ENCODE measurements around the gene EWSR1.
"Not testable (repeated sequence)": the region's sequence is repeated elsewhere in the genome, so short reads cannot be mapped to it uniquely, and the experiment has no call there.

The EWSR1 gene

GRCh38 chr22:29247891-29248290 is 20.2 kb upstream of the EWSR1 start:
- not testable (repeated sequence) for DNase-seq

DNA sequence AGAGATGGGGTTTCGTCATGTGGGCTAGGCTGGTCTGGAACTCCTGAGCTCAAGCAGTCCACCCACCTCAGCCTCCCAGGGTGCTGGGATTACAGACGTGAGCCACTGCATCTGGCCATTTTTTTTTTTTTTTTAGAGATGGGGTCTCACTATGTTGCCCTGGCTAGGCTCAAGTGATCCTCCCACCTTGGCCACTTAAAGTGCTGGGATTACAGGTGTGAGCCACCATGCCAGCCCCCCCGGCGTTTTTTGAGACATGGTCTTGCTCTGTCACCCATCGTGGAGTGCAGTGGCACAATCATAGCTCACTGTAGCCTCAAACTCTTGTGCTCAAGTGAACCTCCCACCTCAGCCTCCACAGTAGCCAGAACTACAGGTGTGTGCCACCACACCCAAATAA is 16.8 kb upstream of the EWSR1 start:
- no peak for DNase-seq

DNA sequence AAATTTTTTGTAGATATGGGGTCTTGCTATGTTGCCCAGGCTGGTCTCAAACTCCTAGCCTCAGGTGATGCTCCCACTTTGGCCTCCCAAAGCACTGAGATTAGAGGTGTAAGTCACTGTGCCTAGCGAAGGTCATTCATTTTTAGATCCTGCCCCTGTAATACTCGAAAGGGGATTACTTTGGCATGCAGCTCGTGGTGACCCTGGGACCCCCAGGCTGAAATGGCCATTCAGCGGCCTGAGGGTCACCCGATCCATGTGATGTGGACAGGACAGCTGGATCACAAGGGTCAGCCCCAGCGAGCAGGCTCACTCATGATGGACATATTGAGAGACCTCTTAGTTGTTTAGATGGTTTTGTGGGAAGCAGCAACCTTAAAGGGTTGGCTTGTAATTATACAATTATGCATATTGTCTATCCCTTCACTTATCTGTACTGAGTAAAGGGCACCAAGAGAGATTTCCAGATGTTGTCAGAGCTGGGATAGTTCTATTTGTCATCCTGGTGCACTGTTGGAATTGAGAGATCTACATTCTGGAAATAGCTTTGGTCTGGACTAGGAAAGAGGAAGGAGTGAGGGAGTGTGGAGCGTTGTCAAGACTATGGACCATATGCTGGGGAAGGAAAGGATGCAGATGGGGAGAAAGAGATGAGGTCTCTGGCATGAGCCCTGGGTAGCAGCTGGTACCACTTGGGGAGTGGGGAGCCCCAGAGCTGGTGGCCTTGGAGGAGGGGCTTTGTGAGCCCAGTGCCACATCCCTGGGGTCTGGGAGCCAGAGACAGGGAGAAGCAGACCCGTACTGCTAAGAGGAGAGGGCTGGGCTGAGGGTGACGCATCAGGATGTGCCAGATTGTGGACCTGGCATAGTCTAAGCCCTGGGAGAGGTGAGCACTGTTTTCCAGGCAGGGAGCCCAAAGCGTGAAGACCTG is 15.8 kb upstream of the EWSR1 start:
- DNase-seq = no peak

- DNase-seq = no peak
Observed at GRCh38 chr22:29253561-29254285, 14.3 kb upstream of the EWSR1 start.

DNA sequence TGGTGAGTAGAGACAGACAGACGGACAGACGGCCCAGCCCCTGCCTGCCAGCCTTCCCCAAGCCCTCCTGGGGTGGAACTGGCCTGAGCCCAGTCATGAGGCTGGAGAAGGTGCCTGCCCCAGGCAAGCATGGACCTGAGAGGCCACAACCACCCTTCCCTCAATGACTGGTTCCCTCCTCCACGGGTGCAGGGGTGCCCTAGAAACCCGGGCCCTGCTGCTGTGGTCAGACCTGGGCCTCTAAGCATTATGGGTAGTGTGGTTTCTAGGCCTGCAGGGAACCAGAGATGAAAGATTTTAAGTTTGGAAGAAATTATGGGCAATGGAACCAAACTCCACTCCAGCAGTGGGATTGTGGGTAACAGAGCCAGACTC is 13.8 kb upstream of the EWSR1 start:
- DNase-seq = no peak

DNA sequence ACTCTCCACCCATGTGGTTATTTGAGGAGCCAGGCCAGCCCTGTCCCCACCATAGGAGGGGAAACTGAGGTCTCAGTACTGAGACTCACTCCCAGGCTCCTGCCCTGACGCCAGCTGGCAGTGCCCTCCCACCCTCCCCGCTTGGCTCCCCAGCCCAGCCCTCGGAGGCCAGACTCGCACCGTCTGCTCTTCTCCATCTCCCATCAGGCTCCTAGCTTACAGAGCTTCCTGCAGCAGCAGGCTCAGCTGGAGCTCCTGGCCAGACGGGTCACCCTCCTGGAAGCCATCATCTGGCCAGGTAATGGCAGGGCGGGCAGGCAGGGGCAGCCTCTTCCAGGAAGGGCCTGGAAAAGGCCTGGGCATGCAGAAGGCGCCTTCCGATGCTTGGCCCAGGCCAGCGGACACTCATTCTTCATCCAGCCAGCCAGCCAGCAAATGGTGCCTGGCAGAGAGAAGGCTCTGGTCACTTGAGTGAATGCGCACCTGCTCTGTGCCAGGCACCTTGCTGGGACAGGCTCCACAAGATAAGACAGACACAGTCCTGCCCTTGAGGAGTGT is 12.9 kb upstream of the EWSR1 start:
- DNase-seq = no peak

- no peak for DNase-seq
Observed at GRCh38 chr22:29256606-29257325, 11.3 kb upstream of the EWSR1 start.

DNA sequence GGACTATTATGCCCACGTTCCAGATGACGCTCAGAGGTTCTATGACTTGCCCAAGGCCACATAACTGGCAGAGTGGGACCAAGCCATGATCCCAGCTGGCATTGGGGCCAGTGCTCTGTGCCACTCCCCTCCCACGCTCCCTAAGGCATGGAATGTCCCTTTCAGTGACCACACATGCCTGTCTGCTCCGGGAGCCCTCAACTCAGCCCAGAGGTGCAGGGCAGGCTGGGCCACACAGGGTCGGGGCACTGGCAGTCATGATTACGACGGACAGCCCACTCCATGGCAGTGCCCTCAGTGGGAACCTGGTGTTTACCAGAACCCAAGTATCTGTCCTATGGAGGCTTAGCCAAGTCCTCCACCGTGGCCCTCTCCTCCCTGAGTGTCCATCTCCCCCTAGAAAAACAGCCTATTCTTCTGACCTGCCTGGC is 10.3 kb upstream of the EWSR1 start:
- DNase-seq = no peak

DNA sequence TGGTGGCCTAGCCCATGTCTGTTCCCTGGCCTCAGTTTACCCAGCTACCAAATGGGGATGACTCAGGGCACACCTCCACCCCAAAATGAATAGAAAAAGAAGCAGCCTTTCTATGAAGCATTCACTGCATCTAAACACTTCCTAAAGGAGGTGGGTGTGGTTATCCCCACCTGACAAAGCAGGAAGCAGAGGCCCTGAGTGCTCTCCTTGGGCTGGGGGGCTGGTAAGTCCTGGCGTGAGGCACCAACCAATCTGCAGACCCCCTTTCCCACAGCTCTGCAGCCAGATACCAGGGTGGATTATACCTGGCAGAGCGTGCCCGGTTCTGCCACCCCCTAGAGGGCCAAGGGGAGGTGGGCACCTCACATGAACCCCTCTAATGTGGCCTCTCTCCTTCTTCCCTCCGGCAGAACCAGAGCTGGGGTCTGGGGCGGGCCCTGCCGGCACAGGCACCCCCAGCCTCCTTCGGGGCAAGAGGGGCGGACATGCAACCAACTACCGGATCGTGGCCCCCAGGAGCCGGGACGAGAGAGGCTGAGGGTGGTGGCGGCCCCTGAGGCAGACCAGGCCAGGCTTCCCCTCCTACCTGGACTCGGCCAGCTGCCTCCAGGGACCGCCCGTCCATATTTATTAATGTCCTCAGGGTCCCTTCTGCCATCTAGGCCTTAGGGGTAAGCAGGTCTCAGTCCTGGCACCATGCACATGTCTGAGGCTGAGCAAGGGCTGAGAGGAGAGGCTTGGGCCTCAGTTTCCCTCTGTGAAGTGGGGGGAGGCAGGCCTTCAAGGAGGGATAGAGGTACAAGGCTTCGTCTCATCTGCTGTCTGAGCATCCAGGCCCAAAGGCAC is 9.4 kb upstream of the EWSR1 start:
- no peak for DNase-seq

- no peak for DNase-seq
Observed at GRCh38 chr22:29259253-29259899, 8.7 kb upstream of the EWSR1 start.

DNA sequence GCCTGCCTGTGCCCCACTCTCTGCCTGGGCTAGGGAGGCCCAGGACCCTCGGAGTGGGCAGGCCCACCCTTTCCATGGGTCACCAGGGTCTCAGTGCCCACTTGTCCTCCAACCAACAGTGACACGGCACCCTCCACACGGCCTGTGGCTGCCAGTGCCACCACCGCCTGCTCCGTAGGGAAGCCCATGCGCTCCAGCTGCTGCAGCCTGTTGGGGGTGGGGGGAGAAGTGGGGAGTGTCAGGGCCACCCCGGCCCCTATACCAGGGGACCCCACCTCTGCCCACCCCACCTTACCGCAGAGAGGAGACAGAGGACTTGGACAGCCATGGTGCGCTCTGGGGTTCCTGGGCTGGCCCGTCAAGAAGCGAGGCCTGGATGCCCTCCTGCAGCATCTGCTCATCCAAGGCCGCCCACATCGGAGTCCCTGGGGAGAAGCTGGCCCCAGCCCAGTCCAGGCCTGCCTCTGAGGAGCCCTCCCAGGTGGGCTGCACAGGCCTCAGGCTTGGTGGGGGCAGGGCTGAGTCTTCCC is 8.0 kb upstream of the EWSR1 start:
- no peak for DNase-seq

DNA sequence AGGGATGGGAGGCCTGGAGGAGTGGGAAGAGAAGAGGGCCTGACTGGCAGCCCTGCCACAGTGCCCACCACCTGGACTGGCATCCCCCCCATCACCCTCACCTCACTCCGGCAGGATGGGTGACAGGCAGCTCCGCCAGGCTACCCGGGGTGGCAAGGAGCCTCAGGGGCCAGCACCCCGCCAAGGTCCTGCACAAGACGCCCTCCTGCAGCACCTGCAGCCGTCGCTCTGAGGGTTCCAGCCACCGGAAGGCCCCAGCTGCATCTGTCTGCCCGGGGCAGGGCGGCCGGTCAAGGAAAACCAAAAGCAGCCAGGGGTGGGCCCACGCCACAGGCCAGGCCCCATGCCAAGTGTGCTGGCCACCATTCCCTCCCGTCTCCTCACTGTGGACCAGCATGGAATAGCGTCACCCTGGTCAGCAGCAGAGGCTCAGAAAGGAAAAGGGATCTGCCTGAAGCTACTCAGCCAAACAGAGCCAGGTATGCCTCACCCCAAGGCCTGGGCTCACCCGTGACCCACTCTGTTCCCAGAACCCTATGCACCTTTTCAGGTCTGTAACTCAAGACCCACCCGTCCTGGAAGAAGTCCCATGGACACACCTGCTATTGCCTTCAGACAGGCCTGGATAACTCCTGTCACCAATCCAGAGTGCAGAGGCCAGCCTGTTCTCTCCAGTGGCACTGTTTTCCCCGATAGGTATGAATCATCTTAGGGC is 7.3 kb upstream of the EWSR1 start:
- DNase-seq = no peak

DNA sequence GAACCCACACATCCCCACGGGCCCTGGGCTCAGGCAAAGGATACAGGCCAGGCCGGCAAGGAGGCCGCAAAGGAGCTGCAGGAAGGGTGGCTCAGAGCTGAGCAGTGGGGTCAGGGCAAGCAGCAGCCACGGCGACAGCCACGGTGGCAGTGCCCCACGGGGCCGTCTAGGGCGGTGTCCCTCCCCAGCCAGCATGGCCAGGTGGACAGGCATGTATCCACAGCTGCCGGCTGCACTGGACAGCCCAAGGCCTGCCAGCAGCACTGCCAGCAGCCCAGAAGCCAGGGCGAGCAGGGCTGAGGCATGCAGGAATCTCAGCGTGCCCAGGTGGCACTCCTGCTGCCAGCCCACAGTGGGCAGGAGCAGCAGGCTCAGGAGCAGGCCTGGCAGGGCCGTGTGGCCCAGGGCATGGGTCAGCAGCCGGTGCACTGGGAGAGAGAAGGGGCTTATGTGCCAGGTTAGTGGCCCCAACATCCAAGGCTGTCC is 4.2 kb upstream of the EWSR1 start:
- DNase-seq = no peak

GRCh38 chr22:29265305-29265704 is 2.8 kb upstream of the EWSR1 start:
- no peak for DNase-seq

DNA sequence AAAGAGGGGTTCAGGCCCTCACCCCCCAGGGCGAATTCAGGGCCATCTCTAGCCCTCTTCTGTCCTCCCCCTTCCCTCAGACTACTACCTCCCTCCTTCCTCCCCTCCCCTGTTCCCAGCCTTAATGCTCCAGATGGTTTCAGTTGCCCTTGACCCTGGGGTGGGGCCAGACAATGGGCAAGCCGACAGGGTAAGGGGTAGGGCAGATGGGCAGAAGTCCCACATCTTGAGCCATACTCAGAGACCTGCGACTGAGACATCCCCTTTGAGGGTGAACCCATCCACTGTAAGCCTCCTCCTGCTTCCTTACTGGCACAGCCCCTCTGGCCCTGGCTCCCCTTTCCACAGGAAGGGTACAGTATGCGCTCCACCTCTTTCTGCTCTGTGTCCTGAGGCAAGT is 2.1 kb upstream of the EWSR1 start:
- no peak for DNase-seq

DNA sequence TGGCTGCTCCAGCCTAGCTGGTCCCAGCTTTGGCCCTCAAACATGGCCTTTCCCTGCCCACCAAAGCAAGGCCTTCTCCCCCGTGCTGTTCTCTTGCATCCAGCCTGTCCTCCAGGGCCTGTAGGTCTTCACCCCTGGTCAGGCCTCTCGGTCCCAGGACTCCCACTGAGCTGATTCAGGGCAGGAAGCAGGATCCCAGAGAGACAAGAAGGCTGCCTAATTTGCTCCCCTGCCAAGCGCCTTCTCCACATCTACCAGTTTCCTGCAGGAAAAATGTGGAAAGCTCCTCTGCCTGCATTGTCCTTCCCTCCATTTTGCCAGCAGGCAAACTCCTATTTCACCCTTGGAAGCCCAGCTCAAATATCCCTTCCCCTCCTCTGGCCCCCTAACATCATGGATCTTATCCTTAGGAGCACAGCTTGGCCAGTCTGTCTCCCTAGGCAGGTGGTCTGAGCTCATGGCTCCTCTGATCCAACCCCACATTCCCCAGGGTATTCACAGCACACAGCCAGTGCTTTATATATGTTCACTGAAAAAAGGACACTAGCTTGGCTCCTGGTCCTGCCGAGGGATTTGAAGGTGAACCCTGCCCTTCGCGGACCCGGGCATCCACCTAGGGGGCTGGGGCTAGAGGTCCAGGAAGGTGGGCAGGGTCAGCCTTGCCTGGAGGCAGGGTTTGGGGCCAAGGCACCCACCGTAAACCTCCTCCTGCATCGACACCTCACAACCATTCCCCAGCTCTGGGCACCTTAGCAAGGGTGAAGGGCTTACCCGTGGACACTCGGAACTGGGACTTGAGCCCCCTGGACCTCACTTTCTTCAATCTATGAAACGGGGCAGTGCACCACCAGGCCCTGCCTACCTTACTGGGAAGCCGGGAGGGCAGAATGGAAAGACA is 1.3 kb upstream of the EWSR1 start:
- DNase-seq = no peak

DNA sequence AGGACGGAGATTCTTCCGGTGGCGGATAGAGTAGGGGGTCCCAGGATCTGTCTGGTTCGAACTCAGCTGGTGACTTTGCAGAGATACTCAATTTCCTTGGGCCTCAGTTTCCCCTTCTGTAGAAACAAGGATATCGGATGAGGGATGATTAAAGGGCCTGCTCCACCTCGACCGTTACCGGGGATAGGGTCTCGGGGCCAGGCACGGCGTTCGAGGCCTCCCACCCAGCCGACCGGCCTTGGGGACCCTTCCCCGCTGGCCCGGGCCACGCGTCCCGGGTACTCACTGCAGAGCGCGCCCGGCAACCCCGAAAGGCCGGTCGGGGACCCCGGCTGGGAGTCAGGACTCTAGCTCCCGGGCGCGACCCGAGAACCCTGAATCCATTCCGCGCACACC is 608 bp upstream of the EWSR1 start:
- DNase-seq = no peak

DNA sequence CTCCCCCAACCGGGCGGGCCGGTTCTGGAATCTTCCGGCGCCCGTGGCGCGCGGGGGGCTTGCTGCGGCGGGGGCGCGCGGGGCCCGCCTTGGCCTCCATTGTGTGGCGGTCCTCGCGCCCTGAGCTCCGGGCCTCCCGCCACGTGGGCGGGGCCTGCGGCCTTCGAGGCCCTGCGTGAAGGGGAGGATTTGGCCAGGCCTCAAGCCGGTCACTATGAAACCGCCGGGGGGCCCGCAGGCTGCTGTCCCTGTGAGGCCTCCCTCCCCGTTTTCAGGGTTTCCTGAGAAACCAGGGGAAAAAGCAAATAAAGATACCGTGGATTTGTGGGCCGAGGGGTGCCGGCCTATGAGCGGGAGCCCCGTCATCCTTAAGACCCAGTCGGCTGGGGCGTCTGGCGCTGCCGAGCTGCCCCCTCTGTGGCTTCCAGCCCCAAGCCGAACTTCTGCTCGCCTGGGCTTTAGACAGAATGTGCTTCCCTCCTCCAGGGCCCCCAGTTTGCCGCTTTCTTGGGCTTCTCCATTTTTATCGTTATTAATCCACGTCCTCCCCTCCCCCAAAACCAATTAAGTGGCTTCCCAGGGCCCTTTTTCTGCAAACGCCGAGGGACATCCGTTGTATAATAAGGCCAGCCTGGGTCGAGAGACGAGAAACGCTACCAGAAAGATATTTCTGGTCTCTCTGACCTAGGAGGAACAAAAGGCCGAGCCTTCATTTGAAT is 602 bp downstream of the EWSR1 start:
- DNase-seq = peak; percentile 49

DNA sequence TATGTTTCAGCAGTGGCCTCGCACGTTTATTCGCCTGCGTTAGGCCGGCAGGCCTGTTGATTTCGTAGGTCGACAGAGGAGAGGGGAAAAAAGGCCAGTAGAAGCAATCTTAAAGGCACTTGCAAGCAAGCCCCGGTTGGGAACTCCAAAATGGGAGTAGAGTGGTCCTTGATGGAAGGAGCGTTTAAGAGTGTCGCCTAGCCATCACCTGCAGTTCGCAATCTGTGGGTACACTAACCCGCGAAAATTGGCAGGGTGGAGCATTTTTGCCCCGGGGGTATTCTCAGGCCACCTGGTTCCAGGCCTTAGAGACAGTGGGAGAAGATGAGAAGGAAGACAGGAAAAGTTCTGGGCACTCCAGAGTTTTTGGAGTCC is 1.1 kb downstream of the EWSR1 start:
- no peak for DNase-seq

Data from stimulated activated CD4-positive, alpha-beta T cell treated with anti-CD3 and anti-CD28 coated beads, Interleukin-4, amount 100 ng/mL, for 24 hours (primary cell).